Activated naive CD4-positive, alpha-beta T cell treated with anti-CD3 and anti-CD28 coated beads, Interleukin-2, amount 10 ng/mL, durations not matched to agents 7 days and 5 days (primary cell): Measurements from ENCODE around the gene ATP2A3.

Experiments used
- CTCF ChIA-PET: fragments of 350-600 bp; sonication (Branson Sonifier 250); formaldehyde crosslinking; loops from one replicate; lab custom pipeline; 2021; ENCODE audit warnings: antibody characterized with exemption; lab: Charles Lee
- DNase-seq: peaks from one replicate; pipeline ENCODE4 v3.0.0-alpha.2; 2020
- H3K27ac Mint-ChIP-seq: one replicate; pipeline ENCODE4 v1.8.0; 2021; ENCODE audit warnings: mild to moderate bottlenecking, moderate library complexity, mixed read lengths
- H3K27me3 Mint-ChIP-seq: one replicate; pipeline ENCODE4 v1.8.0; 2021; ENCODE audit warnings: mild to moderate bottlenecking, mixed read lengths
- H3K36me3 Mint-ChIP-seq: one replicate; pipeline ENCODE4 v1.8.0; 2021; ENCODE audit warnings: mixed read lengths
- H3K4me1 Mint-ChIP-seq: one replicate; pipeline ENCODE4 v1.8.0; 2021; ENCODE audit warnings: mixed read lengths
- H3K4me3 Mint-ChIP-seq: one replicate; pipeline ENCODE4 v1.8.0; 2021; ENCODE audit warnings: mild to moderate bottlenecking, moderate library complexity, mixed read lengths
- H3K9me3 Mint-ChIP-seq: one replicate; pipeline ENCODE4 v1.8.0; 2021; ENCODE audit warnings: mixed read lengths

ATP2A3 gene

DNA sequence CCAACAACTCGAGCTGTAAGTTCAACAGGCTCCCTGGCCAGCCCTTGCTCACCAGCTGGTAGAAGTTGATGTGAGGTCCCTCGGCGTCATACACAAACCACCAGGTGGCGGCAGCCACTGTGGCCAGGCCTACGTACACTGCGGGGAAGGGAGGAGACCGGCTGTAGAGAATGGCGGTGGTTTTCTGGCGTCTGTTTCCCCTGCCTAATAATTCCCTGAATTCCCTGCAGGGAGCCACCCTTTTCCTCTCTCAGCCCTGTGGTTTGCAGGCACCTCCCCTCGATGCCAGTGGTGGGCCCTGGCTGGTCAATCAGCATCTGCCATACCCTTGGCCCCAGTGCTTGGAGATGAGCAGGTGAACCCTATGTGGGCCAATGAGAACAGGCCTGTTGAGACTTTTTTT lies 29.1 kb downstream of the ATP2A3 start:
- no peak overlapping the region for H3K27ac Mint-ChIP-seq
- H3K9me3 Mint-ChIP-seq, result no peaks in the 10 kb centered on the region
- peak; percentile 52 for DNase-seq
- H3K4me1 Mint-ChIP-seq, result no peaks in the 10 kb centered on the region
- H3K27me3 Mint-ChIP-seq, result no peaks in the 10 kb centered on the region
- no peak overlapping the region for H3K4me3 Mint-ChIP-seq
- peaks cover 59% of the 10 kb centered on the region for H3K36me3 Mint-ChIP-seq
- CTCF ChIA-PET, result interaction anchor here (0.6 to 1.8 kb wide), 4 partner anchors 21 to 74 kb away, joined by 3 to 6 read pairs (median 3); no protein-coding TSS in a partner anchor

GRCh38 chr17:3929764-3930163 lies 34.5 kb downstream of the ATP2A3 start:
- H3K36me3 Mint-ChIP-seq, result peaks cover 39% of the 10 kb centered on the region

DNA sequence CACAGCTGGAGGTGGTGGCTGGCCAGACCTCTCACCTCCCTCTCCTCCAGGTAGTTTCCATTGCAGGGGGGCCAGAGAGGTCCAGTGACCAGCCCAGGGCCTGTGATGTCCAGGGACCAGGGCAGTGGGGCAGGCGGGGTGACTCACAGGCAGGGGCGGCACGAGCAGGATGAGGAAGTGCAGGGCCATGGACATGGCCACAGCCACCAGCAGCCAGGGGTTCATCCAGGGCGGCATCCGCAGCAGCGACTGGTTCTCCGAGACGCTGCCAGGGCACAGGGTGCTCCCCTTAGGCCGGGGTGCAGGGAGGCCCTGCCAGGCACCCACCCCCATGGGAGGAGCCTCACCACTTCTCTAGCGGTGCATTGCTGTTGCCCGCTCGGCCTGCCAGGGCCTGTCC lies 35.1 kb downstream of the ATP2A3 start:
- CTCF ChIA-PET, result interaction anchor here (0.9 kb wide), 1 partner anchor 71 kb away, joined by 3 read pairs; no protein-coding TSS in a partner anchor
- Mint-ChIP-seq H3K27ac (no peak overlapping the region), H3K36me3 (peaks cover 38% of the 10 kb centered on the region), H3K4me1 (no peaks in the 10 kb centered on the region), H3K9me3 (no peaks in the 10 kb centered on the region), H3K4me3 (no peak overlapping the region), H3K27me3 (no peaks in the 10 kb centered on the region)
- no peak for DNase-seq

More at GRCh38 chr17:3929764-3930163, 34.5 kb downstream of the ATP2A3 start:
- Mint-ChIP-seq H3K27me3 (no peaks in the 10 kb centered on the region), H3K27ac (peak overlapping the region; percentile 33), H3K9me3 (no peaks in the 10 kb centered on the region), H3K4me3 (no peak overlapping the region), H3K4me1 (no peaks in the 10 kb centered on the region)
- CTCF ChIA-PET, result no interaction called here
- no peak for DNase-seq

- Mint-ChIP-seq H3K36me3 (peaks cover 40% of the 10 kb centered on the region), H3K4me1 (no peaks in the 10 kb centered on the region), H3K27ac (no peak overlapping the region), H3K4me3 (no peak overlapping the region), H3K27me3 (no peaks in the 10 kb centered on the region), H3K9me3 (no peaks in the 10 kb centered on the region)
- DNase-seq, result no peak
- CTCF ChIA-PET, result interaction anchor here (0.9 kb wide), 1 partner anchor 72 kb away, joined by 3 read pairs; no protein-coding TSS in a partner anchor
Observed at GRCh38 chr17:3928406-3928805, 35.8 kb downstream of the ATP2A3 start.

GRCh38 chr17:3927628-3928340 lies 36.5 kb downstream of the ATP2A3 start:
- no peak for DNase-seq
- Mint-ChIP-seq H3K36me3 (peaks cover 38% of the 10 kb centered on the region), H3K27ac (no peak overlapping the region), H3K4me3 (no peak overlapping the region), H3K27me3 (no peaks in the 10 kb centered on the region), H3K4me1 (no peaks in the 10 kb centered on the region), H3K9me3 (no peaks in the 10 kb centered on the region)
- CTCF ChIA-PET, result no interaction called here

DNA sequence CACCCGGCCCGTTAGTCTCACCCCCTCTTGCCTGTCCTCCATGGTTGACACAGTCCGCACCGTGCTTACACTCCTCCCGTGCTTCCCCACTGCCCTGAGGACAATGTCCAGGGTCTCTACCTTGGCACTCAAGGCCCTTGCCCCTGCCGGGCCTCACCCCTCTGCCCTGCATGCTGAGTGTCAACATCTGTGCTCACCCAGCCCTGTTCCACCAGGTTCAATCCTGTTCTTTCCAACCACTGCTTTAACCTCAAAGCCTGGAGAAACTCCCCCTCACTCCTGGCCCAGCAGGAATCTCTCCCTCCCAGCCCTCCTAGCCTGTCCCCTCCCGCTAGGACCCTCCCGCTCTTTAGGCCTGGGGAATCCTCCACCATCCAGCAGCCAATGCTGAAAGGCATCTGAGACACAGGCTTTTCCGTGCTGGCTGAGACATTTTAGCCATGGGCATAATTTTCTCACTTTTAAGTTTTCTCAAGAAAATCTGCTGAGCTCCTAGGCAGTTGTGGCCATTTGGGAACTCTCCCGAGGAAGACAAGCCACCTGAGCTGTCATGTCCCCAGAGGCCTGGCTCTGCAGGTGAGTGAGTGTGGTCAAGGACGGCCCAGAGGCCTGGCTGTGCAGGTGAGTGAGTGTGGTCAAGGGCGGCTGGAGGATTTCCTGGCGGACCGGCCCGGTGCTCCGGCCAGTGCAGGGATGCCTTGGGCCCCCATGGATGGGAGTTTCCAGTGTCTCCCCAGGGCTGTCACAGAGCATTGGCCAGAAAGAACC lies 37.2 kb downstream of the ATP2A3 start:
- Mint-ChIP-seq H3K4me3 (no peak overlapping the region), H3K27me3 (no peaks in the 10 kb centered on the region), H3K36me3 (peaks cover 35% of the 10 kb centered on the region), H3K27ac (no peak overlapping the region), H3K9me3 (no peaks in the 10 kb centered on the region), H3K4me1 (no peaks in the 10 kb centered on the region)
- CTCF ChIA-PET, result no interaction called here
- DNase-seq, result no peak

- Mint-ChIP-seq H3K27ac (peak overlapping the region; percentile 85), H3K36me3 (peaks cover 28% of the 10 kb centered on the region), H3K27me3 (no peaks in the 10 kb centered on the region), H3K4me1 (no peaks in the 10 kb centered on the region), H3K9me3 (no peaks in the 10 kb centered on the region), H3K4me3 (no peak overlapping the region)
- no peak for DNase-seq
- CTCF ChIA-PET, result no interaction called here
Observed at GRCh38 chr17:3925684-3926485, 38.4 kb downstream of the ATP2A3 start.

- no peaks in the 10 kb centered on the region for H3K9me3 Mint-ChIP-seq
- no peaks in the 10 kb centered on the region for H3K4me1 Mint-ChIP-seq
- CTCF ChIA-PET, result interaction anchor here (1.1 kb wide), 1 partner anchor 11 kb away, joined by 7 read pairs; no protein-coding TSS in a partner anchor
- H3K27ac Mint-ChIP-seq, result no peak overlapping the region
- no peak overlapping the region for H3K4me3 Mint-ChIP-seq
- H3K36me3 Mint-ChIP-seq, result peaks cover 24% of the 10 kb centered on the region
- no peaks in the 10 kb centered on the region for H3K27me3 Mint-ChIP-seq
- no peak for DNase-seq
Observed at GRCh38 chr17:3924512-3925350, 39.5 kb downstream of the ATP2A3 start.

- Mint-ChIP-seq H3K9me3 (no peaks in the 10 kb centered on the region), H3K27ac (no peak overlapping the region)
Observed at GRCh38 chr17:3923466-3924190, 40.6 kb downstream of the ATP2A3 start.

DNA sequence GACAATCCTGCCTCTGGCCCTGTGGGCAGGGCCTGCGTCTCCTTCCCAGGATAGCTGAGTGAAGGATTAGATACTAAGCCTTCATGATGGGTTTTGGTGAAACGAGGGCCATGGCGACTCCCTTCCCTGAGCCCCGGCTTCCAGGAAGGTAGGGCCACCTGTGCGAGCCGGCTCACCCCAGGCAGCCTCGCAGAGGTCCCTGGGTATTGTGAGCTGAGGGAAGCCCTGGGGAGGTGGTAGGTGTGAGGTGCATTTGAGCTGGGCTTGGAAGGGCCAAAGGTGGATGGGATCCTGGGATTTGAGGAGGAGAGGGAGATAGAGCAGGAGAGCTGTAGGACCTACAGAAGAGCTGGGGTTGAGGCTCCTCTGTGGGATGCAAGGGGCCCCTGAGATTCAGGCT lies 41.5 kb downstream of the ATP2A3 start:
- no peak for DNase-seq
- Mint-ChIP-seq H3K4me3 (no peak overlapping the region), H3K27ac (peak overlapping the region; percentile 45), H3K36me3 (peaks cover 17% of the 10 kb centered on the region), H3K27me3 (peaks cover under 1% of the 10 kb centered on the region), H3K9me3 (no peaks in the 10 kb centered on the region), H3K4me1 (peaks cover 2% of the 10 kb centered on the region)
- CTCF ChIA-PET, result interaction anchor here (1.6 kb wide), 2 partner anchors 9 to 10 kb away, joined by 4 read pairs; no protein-coding TSS in a partner anchor

More at GRCh38 chr17:3923466-3924190, 40.6 kb downstream of the ATP2A3 start:
- peaks cover 20% of the 10 kb centered on the region for H3K36me3 Mint-ChIP-seq
- H3K27me3 Mint-ChIP-seq, result no peaks in the 10 kb centered on the region
- H3K4me1 Mint-ChIP-seq, result no peaks in the 10 kb centered on the region
- DNase-seq, result no peak
- no peak overlapping the region for H3K4me3 Mint-ChIP-seq
- CTCF ChIA-PET, result interaction anchor here (1.1 to 1.6 kb wide), 3 partner anchors 10 to 11 kb away, joined by 4 to 7 read pairs (median 4); no protein-coding TSS in a partner anchor

DNA sequence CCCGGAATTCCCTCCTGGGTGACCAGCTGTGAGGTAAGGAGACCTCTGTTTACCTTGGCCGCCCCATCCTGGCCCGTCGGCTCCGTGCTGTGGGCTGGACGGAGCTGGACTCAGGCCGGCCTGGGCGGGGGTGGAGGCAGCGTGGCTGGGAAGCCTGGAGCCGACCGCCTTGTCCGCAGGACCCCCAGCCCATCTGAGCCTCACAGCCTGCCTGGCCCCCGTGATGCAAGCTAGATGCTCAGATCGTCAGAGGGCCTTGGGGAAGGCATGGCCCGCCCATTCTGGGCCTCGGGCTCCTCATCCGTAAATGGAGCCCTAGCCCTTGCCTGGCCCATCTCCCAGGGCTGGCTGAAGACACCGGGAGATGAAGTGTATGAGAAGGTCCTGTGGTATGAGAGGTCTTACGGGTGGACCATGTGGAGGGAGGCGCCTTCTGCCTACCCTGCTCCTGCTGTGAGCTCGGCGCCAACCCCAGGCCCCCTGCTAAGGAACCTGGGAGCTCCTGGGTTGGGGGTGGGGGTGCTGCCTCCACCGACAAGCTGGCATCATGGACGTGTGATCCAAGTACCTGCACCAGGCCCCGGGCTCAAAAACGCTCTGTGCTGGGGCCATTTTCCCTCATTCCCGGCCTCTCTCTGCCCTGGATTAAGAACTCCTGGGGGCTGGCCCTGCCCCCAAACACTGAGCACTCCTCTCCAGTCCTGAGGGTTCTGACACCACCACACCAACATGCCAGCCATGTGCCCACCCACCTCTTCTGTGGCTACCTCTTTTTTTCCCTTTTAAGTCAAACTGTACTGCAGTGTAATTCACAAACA lies 42.5 kb downstream of the ATP2A3 start:
- H3K27ac Mint-ChIP-seq, result peak overlapping the region; percentile 58
- H3K4me3 Mint-ChIP-seq, result no peak overlapping the region
- peaks cover 7% of the 10 kb centered on the region for H3K4me1 Mint-ChIP-seq
- H3K9me3 Mint-ChIP-seq, result no peaks in the 10 kb centered on the region
- CTCF ChIA-PET, result interaction anchor here (1.6 kb wide), 1 partner anchor 8 kb away, joined by 4 read pairs; no protein-coding TSS in a partner anchor
- peaks cover 4% of the 10 kb centered on the region for H3K27me3 Mint-ChIP-seq
- H3K36me3 Mint-ChIP-seq, result peaks cover 8% of the 10 kb centered on the region
- DNase-seq, result no peak

DNA sequence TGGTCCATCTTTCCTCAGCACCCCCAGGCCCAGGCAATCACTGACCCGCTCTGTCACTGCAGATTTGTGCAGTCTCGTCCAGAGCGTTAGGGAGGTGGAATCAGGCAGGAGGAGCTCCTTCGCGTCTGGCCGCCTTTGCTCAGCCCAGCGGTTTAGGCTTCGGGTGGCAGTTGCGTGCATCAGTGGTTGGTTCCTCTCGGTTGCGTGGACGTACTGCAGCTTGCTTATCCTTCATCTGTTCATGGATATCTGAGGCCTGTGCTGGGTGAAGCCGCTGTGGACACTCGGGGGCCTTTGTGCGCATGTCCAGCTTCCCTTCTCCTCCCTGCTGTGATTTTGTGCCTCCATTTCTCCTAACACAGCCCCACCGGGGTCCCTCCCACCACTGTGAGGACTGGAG lies 43.2 kb downstream of the ATP2A3 start:
- no peak overlapping the region for H3K4me3 Mint-ChIP-seq
- H3K4me1 Mint-ChIP-seq, result peaks cover 14% of the 10 kb centered on the region
- peaks cover 8% of the 10 kb centered on the region for H3K36me3 Mint-ChIP-seq
- H3K27ac Mint-ChIP-seq, result peak overlapping the region; percentile 33
- no peak for DNase-seq
- no peaks in the 10 kb centered on the region for H3K9me3 Mint-ChIP-seq
- CTCF ChIA-PET, result no interaction called here
- H3K27me3 Mint-ChIP-seq, result peaks cover 4% of the 10 kb centered on the region
